CD14-positive monocyte (primary cell): Measurements from ENCODE around the gene CDH13. TPM values are rescaled to one million over a fixed set of nuclear protein-coding genes. Genes with fewer than 3 reads are reported as not detected.

ENCODE experiments used
- DNase-seq, 3 donors: peaks; one replicate each; pipeline ENCODE4 v3.0.0-alpha.2; 2011 to 2022
- H2AFZ ChIP-seq: 2 replicates; pipeline ENCODE4 v1.6.0; 2012; ENCODE audit warnings: mild to moderate bottlenecking, low read depth, low read length, inconsistent platforms; ENCODE audit not compliant: insufficient read depth, poor library complexity, severe bottlenecking
- H3K27ac ChIP-seq, 2 donors: 1 replicate in 1 of 2; 2 replicates in 1 of 2; pipeline ENCODE4 v1.5.1; 2012 to 2013; ENCODE audit warnings: low read length in 2 of 2, control low read depth in 1 of 2, inconsistent platforms in 1 of 2, low read depth in 1 of 2, mild to moderate bottlenecking in 1 of 2
- H3K27me3 ChIP-seq, 2 donors: one replicate each; pipeline versions ENCODE4 v1.6.0 to v1.6.1; 2011 to 2013; ENCODE audit warnings: low read length in 2 of 2; ENCODE audit not compliant: control insufficient read depth in 2 of 2, insufficient read depth in 2 of 2
- H3K36me3 ChIP-seq, 2 donors: replicated peaks in 1 of 2; 1 replicate in 1 of 2; 2 replicates in 1 of 2; pipeline versions ENCODE4 v1.5.1 to v1.6.1; 2012 to 2013; ENCODE audit warnings: low read length in 2 of 2, control low read depth in 1 of 2, inconsistent platforms in 1 of 2, mild to moderate bottlenecking in 1 of 2; ENCODE audit not compliant: insufficient read depth in 2 of 2, control insufficient read depth in 1 of 2
- H3K4me1 ChIP-seq, 2 donors: 1 replicate in 1 of 2; 2 replicates in 1 of 2; pipeline versions ENCODE4 v1.5.1 to v1.6.1; 2012 to 2013; ENCODE audit warnings: low read length in 2 of 2, control low read depth in 1 of 2, inconsistent platforms in 1 of 2, mild to moderate bottlenecking in 1 of 2, moderate library complexity in 1 of 2; ENCODE audit not compliant: insufficient read depth in 2 of 2, control insufficient read depth in 1 of 2
- H3K4me2 ChIP-seq: replicated peaks from 2 replicates; pipeline ENCODE3; 2012; ENCODE audit warnings: low read length, moderate library complexity, mild to moderate bottlenecking; ENCODE audit not compliant: poor library complexity, severe bottlenecking; ENCODE audit errors: extremely low read depth
- H3K4me3 ChIP-seq, 3 experiments: fragments of 200-600 bp in 1 of 3; sonication (generic) in 1 of 3; replicated peaks in 1 of 3; 1 replicate in 2 of 3; 2 replicates in 1 of 3; pipeline ENCODE4 v1.5.1; 2011 to 2013; ENCODE audit warnings: low read length in 3 of 3, mild to moderate bottlenecking in 3 of 3, control low read depth in 2 of 3, low read depth in 2 of 3, inconsistent platforms in 1 of 3, moderate library complexity in 1 of 3
- H3K79me2 ChIP-seq: 2 replicates; pipeline ENCODE4 v1.6.0; 2012; ENCODE audit warnings: mild to moderate bottlenecking, control low read depth, inconsistent platforms, low read length, moderate library complexity; ENCODE audit not compliant: insufficient read depth
- H3K9ac ChIP-seq: 2 replicates; pipeline ENCODE4 v1.6.0; 2017; ENCODE audit warnings: low read length, mild to moderate bottlenecking; ENCODE audit not compliant: insufficient read depth, poor library complexity, severe bottlenecking
- H3K9me3 ChIP-seq, 2 donors: replicated peaks in 1 of 2; 1 replicate in 1 of 2; 2 replicates in 1 of 2; pipeline versions ENCODE4 v1.5.1 to v1.6.1; 2012 to 2013; ENCODE audit warnings: low read length in 2 of 2, control low read depth in 1 of 2; ENCODE audit not compliant: control insufficient read depth in 1 of 2, insufficient read depth in 1 of 2
- H4K20me1 ChIP-seq: 2 replicates; pipeline ENCODE4 v1.6.0; 2012; ENCODE audit warnings: mild to moderate bottlenecking, low read length, control low read depth, moderate library complexity; ENCODE audit not compliant: insufficient read depth
- H3K27ac Mint-ChIP-seq, 7 donors: one replicate each; pipeline ENCODE4 v1.8.0; 2020; ENCODE audit warnings: mild to moderate bottlenecking in 7 of 7, mixed read lengths in 7 of 7, moderate library complexity in 6 of 7, inconsistent platforms in 2 of 7
- H3K27me3 Mint-ChIP-seq, 3 donors: one replicate each; pipeline ENCODE4 v1.8.0; 2021 to 2022; ENCODE audit warnings: low read depth in 3 of 3, mild to moderate bottlenecking in 3 of 3, mixed read lengths in 3 of 3, moderate library complexity in 3 of 3, inconsistent platforms in 1 of 3
- H3K36me3 Mint-ChIP-seq, 2 donors: one replicate each; pipeline ENCODE4 v1.8.0; 2020; ENCODE audit warnings: mixed read lengths in 2 of 2, inconsistent platforms in 1 of 2, mild to moderate bottlenecking in 1 of 2
- H3K4me1 Mint-ChIP-seq: one replicate; pipeline ENCODE4 v1.8.0; 2020; ENCODE audit warnings: mild to moderate bottlenecking, mixed read lengths
- H3K4me3 Mint-ChIP-seq, 2 donors: one replicate each; pipeline ENCODE4 v1.8.0; 2020; ENCODE audit warnings: mild to moderate bottlenecking in 2 of 2, mixed read lengths in 2 of 2, moderate library complexity in 1 of 2
- H3K9me3 Mint-ChIP-seq, 7 donors: one replicate each; pipeline ENCODE4 v1.8.0; 2020 to 2022; ENCODE audit warnings: mixed read lengths in 7 of 7, mild to moderate bottlenecking in 6 of 7, moderate library complexity in 6 of 7, inconsistent platforms in 2 of 7
- CTCF ChIP-seq: fragments of 200-600 bp; IDR thresholded peaks from one replicate; pipeline ENCODE4 v1.8.0; 2022; ENCODE audit warnings: antibody characterized with exemption, mild to moderate bottlenecking
- WGBS: methylation state at CpG from one replicate; pipeline ENCODE4 v1.1.5; 2013; ENCODE audit warnings: missing lambda C conversion rate; ENCODE audit not compliant: insufficient coverage; 5-methylcytosine and 5-hydroxymethylcytosine counted together
- intact Hi-C, 2 donors: fragments of 100-400 bp; cut with micrococcal nuclease; formaldehyde crosslinking; loops; one replicate each; pipeline versions ENCODE4 v1.15.0 to v1.15.1; 2023
- polyA plus RNA-seq, 3 donors: library from polyadenylated mRNA; depleted of rRNA in 1 of 3; unstranded in 2 of 3; stranded (reverse) in 1 of 3; fragments of 300-500 nt in 2 of 3; fragments of >200 nt in 1 of 3; fragmentation: Illumina TruSeq in 2 of 3; gene quantifications; 1 replicate in 2 of 3; 2 replicates in 1 of 3; pipeline ENCODE4 v1.2.3, GENCODE V29; 2012 to 2021

The CDH13 gene
- polyA plus RNA-seq, 3 donors: 0.13 to 0.19 TPM; not detected in 1

GRCh38 chr16:83244057-83244456 is 617.3 kb downstream of the CDH13 start:
- H3K36me3 Mint-ChIP-seq: no peaks in the 10 kb centered on the region
- Histone ChIP-seq H3K9ac (no peak overlapping the region), H3K4me1 (no peaks in the 10 kb centered on the region), H3K27me3 (no peaks in the 10 kb centered on the region), H3K79me2 (no peaks in the 10 kb centered on the region), H3K4me2 (no peak overlapping the region), H2AFZ (no peak overlapping the region), H4K20me1 (no peaks in the 10 kb centered on the region), H3K36me3 (no peaks in the 10 kb centered on the region), H3K9me3 (no peaks in the 10 kb centered on the region), H3K4me3 (no peak overlapping the region), H3K27ac (no peak overlapping the region)
- WGBS: no CpG with 5 or more reads among the region's 2 CpGs
- TF ChIP-seq CTCF: no peak
- intact Hi-C loops: no loop called here
- no peak overlapping the region for H3K4me3 Mint-ChIP-seq
- no peak overlapping the region for H3K27ac Mint-ChIP-seq
- H3K27me3 Mint-ChIP-seq: peaks cover 0 to 5% (median 1%) of the 10 kb centered on the region in 3 donors
- no peak for DNase-seq
- no peaks in the 10 kb centered on the region for H3K4me1 Mint-ChIP-seq
- H3K9me3 Mint-ChIP-seq: peaks cover 0 to 4% (median 0%) of the 10 kb centered on the region in 7 donors

DNA sequence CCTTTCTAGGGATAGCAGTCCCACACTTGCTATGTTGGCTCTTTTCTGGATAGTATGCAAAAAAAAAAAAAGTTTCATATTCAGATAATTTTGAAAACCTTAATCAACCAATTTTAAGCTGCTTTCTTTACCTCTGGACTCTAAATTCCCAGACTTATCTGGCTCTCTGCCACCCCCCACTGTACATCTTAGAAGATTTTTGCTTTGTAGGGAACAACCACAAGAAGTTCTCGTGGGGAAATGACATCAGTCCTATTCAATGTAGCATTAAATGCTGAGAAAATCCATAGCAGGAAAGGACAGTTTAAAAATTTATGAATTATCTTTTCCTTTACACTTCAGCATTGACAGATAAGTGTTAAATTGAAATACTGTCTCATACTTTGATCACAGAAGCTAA is 618.3 kb downstream of the CDH13 start:
- no peak overlapping the region for H3K4me3 Mint-ChIP-seq
- intact Hi-C loops: no loop called here
- WGBS: no CpG with 5 or more reads among the region's 1 CpG
- H3K9me3 Mint-ChIP-seq: peaks cover 0 to 4% (median 0%) of the 10 kb centered on the region in 7 donors
- H3K4me3 ChIP-seq: no peak overlapping the region
- no peak for DNase-seq
- H3K4me1 ChIP-seq: no peaks in the 10 kb centered on the region
- H3K9me3 ChIP-seq: no peaks in the 10 kb centered on the region
- H2AFZ ChIP-seq: no peak overlapping the region
- no peak overlapping the region for H3K27ac ChIP-seq
- no peak for TF ChIP-seq CTCF
- no peaks in the 10 kb centered on the region for H3K36me3 Mint-ChIP-seq
- H3K79me2 ChIP-seq: no peaks in the 10 kb centered on the region
- H3K27me3 Mint-ChIP-seq: peaks cover 0 to 5% (median 1%) of the 10 kb centered on the region in 3 donors
- H4K20me1 ChIP-seq: no peaks in the 10 kb centered on the region
- no peaks in the 10 kb centered on the region for H3K4me1 Mint-ChIP-seq
- no peak overlapping the region for H3K4me2 ChIP-seq
- H3K27ac Mint-ChIP-seq: no peak overlapping the region
- no peaks in the 10 kb centered on the region for H3K27me3 ChIP-seq
- no peaks in the 10 kb centered on the region for H3K36me3 ChIP-seq
- H3K9ac ChIP-seq: no peak overlapping the region
